HG02798 (cell line): ENCODE data around the gene ITGA7.

Experiments
- ATAC-seq: cut with Tn5 transposase; IDR thresholded peaks from one replicate; pipeline ENCODE4 v1.9.1; 2021; ENCODE audit warnings: mild to moderate bottlenecking; ENCODE audit not compliant: unreplicated experiment, poor library complexity

ITGA7 gene

GRCh38 chr12:55720894-55721444 is 13.3 kb upstream of the ITGA7 start:
- ATAC-seq = no peak

- no peak for ATAC-seq
Observed at GRCh38 chr12:55720071-55720564, 12.4 kb upstream of the ITGA7 start, which contains the start of gene RDH5. TSS of gene RDH5 (plus strand) at chr12:55720393. CDS start at chr12:55721185, 792 bp downstream.

GRCh38 chr12:55719371-55719770 is 11.7 kb upstream of the ITGA7 start:
- ATAC-seq = no peak

- ATAC-seq = no peak
Observed at GRCh38 chr12:55718624-55719275, 11.0 kb upstream of the ITGA7 start.

- no peak for ATAC-seq
Observed at GRCh38 chr12:55718015-55718414, 10.3 kb upstream of the ITGA7 start.

GRCh38 chr12:55717011-55718007 is 9.6 kb upstream of the ITGA7 start:
- no peak for ATAC-seq

- no peak for ATAC-seq
Observed at GRCh38 chr12:55716582-55716957, 8.9 kb upstream of the ITGA7 start.

- ATAC-seq = peak; percentile 91
Observed at GRCh38 chr12:55715833-55716581, 8.3 kb upstream of the ITGA7 start, which contains the start of gene BLOC1S1. TSS of gene BLOC1S1 (plus strand) at chr12:55716046. CDS start at chr12:55716052, 6 bp downstream.

- ATAC-seq = no peak
Observed at GRCh38 chr12:55715169-55715764, 7.6 kb upstream of the ITGA7 start.

GRCh38 chr12:55713721-55714120 is 6.0 kb upstream of the ITGA7 start:
- no peak for ATAC-seq

- ATAC-seq = no peak
Observed at GRCh38 chr12:55712700-55713415, 5.2 kb upstream of the ITGA7 start.

- no peak for ATAC-seq
Observed at GRCh38 chr12:55711786-55712553, 4.3 kb upstream of the ITGA7 start.

- no peak for ATAC-seq
Observed at GRCh38 chr12:55708695-55709233, 1.1 kb upstream of the ITGA7 start.

- no peak for ATAC-seq
Observed at GRCh38 chr12:55707219-55707671, 459 bp downstream of the ITGA7 start.

- ATAC-seq = no peak
Observed at GRCh38 chr12:55706568-55707218, 1.0 kb downstream of the ITGA7 start.

- ATAC-seq = no peak
Observed at GRCh38 chr12:55705782-55706402, 1.8 kb downstream of the ITGA7 start.
